Measurements from ENCODE around the gene KRT79.

Gene KRT79

DNA sequence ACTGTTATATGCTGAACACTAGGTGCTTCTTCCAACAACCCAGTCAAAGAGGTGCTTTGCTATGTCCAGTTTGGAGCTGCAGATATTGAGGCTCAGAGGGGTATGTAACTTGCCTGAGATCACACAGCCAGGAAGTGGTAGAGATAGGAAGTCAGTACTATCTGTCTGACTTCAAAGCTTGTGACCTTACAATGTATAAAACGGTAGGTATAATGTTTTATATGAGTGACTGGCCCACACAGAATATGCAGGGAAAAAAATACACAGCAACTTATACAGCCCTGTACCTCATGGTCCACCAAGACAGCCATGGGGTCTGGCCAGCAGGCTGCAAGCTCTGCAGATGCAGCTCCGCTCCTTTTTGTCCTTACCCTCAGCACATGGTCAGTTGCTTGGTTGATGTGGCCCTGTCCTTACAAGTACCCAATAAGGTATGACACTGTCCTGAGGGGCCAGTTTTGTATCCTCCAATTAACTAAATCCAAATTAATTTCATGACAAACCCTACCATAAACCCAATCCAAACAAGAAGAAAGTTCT, 16.3 kb downstream of the KRT79 start:
- FAIRE-seq, result no peak

GRCh38 chr12:52817003-52817698, 17.0 kb downstream of the KRT79 start:
- no peak for FAIRE-seq

- no peak for FAIRE-seq
Measured at GRCh38 chr12:52815676-52816588, 18.2 kb downstream of the KRT79 start.

GRCh38 chr12:52815161-52815560, 18.9 kb downstream of the KRT79 start:
- FAIRE-seq, result no peak

- no peak for FAIRE-seq
Measured at GRCh38 chr12:52814710-52815155, 19.4 kb downstream of the KRT79 start.

DNA sequence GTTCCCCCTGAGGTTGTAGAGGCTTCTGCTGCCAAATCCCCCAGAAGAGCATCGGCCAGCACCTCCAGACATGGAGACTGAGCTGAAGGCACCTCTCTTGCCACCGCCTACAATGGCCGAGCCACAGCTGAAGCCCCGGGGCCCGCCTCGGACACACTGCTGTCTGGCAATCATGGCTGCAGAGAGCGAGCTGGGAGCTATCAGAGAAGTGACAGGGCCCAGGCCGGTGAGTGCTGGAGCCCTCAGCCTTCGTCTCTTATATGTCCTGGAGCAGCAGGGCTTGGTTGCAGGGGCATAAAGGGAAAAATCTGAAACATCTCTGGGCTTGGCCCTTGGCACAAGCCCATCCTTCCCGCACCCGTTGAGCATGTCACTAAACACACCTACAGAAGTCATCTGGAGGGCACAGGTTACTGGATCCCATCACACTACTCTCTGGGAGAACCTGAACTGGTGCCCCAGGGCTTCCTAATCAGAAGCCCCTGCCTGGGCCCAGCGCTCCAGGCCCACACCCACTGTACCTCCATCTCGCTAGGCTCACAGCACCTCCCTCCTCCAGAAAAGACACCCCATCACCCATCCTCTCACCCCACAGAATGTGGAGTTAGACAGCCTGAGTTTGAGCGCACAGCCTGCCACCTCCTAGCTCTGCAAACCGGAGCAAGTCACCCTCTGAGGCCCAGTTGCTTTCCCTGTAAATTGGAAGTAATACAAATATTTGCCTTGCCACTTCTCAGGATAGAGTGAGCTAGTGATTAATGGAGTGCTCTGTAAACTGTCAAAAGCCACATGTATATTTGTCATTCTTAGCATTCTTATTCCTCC, 20.0 kb downstream of the KRT79 start, which contains the start of gene KRT4:
Gene KRT4 (minus strand): TSS at position 232 of the 825 bp plus-strand sequence. CDS start 58 bp downstream, at position 174.
- no peak for FAIRE-seq

DNA sequence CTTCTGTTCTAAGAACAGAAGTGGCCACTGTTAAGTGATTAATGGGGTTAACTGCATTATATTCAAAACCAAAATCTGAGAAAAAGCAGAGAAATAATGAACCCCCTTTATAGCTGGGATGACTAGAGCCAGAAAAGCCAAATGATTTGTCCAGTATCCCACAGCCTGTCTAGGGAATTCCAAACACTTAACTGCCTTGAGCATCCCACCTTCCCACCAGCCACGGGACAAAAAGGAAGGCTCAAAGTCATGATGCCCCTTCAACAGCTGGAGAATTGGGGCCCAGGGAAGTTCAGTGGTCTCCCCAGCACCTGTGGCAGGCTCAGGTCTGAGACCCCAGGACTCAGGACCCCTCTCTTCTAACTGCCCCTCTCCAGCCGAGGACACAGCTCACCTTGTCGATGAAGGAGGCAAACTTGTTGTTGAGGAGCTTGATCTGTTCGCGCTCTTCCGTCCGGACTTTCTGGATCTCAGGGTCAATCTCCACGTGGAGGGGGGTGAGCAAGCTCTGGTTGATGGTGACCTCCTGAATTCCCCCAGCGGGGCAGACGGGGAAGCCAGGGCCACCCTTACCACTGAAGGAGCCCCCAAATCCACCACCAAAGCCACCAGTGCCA, 20.8 kb downstream of the KRT79 start:
- FAIRE-seq, result no peak

- no peak for FAIRE-seq
Measured at GRCh38 chr12:52812749-52813148, 21.4 kb downstream of the KRT79 start.

DNA sequence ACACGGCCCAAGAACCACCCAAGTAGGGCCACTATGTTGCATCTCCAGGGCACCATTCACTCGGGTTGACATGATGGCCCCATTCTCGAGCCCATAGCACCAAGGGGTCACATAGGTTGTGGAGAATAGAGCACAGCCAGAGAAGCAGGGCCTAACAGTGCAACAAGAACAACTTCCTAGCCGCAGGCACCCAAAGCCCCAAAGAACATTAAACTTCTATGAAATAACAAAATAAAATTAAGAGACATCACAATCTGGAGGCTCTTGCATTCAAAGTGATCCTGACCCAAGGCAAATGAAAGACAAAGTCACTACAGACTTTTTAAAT, 22.1 kb downstream of the KRT79 start:
- no peak for FAIRE-seq

GRCh38 chr12:52811191-52812072, 22.7 kb downstream of the KRT79 start:
- FAIRE-seq, result no peak

GRCh38 chr12:52810554-52810953, 23.6 kb downstream of the KRT79 start:
- no peak for FAIRE-seq

- no peak for FAIRE-seq
Measured at GRCh38 chr12:52809166-52809565, 24.9 kb downstream of the KRT79 start.

GRCh38 chr12:52808573-52809160, 25.4 kb downstream of the KRT79 start:
- FAIRE-seq, result no peak

- FAIRE-seq, result no peak
Measured at GRCh38 chr12:52807544-52808470, 26.3 kb downstream of the KRT79 start.

DNA sequence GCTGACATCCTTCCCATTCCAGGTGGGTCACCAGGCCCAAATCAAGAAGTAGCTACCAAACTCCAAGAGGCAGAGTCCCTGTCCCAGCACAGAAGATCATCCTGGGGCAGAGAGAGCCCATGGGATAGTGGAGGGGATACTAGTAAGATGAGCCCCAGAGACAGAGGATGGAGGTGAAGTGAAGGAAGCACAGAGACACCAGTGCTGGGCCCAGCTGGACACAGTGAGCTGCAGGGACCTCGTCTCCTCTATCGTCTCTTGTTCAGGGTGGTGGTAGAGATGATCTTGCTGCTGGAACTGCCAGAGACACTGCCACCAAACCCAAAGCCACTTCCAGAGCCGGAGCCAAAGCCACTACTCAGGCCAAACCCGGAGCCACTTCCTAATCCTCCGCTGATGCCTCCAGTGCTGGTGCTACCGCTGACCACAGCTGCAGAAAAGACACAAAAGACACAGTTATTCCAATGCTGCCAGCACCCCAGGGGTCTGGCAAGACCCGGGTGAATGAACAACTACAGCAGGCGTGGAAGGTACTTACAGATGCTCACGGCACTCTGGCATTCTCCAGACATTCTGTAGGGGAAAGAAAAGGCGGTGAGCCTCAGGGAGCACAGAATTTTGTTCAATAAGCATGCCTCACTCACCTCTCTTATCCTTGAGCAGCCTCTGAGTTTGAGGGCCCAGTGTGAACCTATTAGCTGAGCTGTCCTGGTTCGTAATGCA, 27.1 kb downstream of the KRT79 start:
- no peak for FAIRE-seq

DNA sequence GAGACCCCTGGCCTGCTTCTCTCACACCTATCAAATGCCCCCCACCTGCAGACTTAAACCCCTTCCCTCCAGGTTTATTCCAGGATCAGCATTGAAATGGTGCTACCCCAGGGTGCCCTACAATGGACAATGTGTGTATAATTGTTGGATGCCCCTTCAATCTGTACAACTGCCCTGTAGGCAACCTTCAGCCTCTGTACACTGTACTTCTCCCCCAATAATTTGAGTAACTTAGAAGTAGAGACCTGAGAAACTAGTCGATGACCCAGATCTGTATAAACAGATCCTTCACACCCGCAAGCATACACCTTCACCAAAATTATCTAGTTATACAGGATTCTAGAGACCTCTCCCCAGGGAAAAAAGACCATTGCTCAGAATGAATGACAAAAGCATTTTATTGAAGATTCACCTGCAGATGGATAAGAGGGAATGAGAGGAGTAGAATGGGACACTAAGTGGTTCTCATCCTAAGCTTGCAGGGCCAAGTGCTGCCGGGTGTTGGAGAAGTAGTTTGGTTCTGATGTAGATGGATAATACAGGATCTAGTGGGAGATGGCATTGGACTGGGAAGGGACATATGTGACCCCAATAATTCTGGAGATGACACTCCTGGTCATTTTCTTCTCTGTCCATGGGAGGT, 27.8 kb downstream of the KRT79 start:
- no peak for FAIRE-seq

GRCh38 chr12:52805739-52806138, 28.4 kb downstream of the KRT79 start:
- FAIRE-seq, result no peak

GRCh38 chr12:52805000-52805399, 29.1 kb downstream of the KRT79 start:
- no peak for FAIRE-seq

- no peak for FAIRE-seq
Measured at GRCh38 chr12:52802442-52802841, 31.7 kb downstream of the KRT79 start.
